Esophagus mucosa (tissue), 1 donor: ENCODE data around the gene SLC5A11. TPM values are rescaled to one million over a fixed set of nuclear protein-coding genes. Genes with fewer than 3 reads are reported as not detected.
"Not testable (repeated sequence)": the region's sequence is repeated elsewhere in the genome, so short reads cannot be mapped to it uniquely, and the experiment has no call there.

Experiments used
- ATAC-seq: fragments of 200-7000 bp; cut with Tn5 transposase; one replicate; pipeline ENCODE4 v1.9.1; 2020
- total RNA-seq: library from RNA; stranded (reverse); gene quantifications from one replicate; pipeline ENCODE4 v1.2.4, GENCODE V29; 2023
- donor health status: DM: yes; HTN: yes; CAD: no.

The SLC5A11 gene, protein sequence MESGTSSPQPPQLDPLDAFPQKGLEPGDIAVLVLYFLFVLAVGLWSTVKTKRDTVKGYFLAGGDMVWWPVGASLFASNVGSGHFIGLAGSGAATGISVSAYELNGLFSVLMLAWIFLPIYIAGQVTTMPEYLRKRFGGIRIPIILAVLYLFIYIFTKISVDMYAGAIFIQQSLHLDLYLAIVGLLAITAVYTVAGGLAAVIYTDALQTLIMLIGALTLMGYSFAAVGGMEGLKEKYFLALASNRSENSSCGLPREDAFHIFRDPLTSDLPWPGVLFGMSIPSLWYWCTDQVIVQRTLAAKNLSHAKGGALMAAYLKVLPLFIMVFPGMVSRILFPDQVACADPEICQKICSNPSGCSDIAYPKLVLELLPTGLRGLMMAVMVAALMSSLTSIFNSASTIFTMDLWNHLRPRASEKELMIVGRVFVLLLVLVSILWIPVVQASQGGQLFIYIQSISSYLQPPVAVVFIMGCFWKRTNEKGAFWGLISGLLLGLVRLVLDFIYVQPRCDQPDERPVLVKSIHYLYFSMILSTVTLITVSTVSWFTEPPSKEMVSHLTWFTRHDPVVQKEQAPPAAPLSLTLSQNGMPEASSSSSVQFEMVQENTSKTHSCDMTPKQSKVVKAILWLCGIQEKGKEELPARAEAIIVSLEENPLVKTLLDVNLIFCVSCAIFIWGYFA
- not detected for total RNA-seq

GRCh38 chr16:24845726-24846547 is at the start of gene SLC5A11:
Gene SLC5A11, plus strand, starts transcription at chr16:24845963. Its CDS starts 12,681 bp downstream, at chr16:24858644.
- ATAC-seq: no peak

- ATAC-seq: peak; percentile 73
Measured at GRCh38 chr16:24800586-24800985, 45.2 kb upstream of the SLC5A11 start.

- no peak for ATAC-seq
Measured at GRCh38 chr16:24801761-24802302, 43.9 kb upstream of the SLC5A11 start.

DNA sequence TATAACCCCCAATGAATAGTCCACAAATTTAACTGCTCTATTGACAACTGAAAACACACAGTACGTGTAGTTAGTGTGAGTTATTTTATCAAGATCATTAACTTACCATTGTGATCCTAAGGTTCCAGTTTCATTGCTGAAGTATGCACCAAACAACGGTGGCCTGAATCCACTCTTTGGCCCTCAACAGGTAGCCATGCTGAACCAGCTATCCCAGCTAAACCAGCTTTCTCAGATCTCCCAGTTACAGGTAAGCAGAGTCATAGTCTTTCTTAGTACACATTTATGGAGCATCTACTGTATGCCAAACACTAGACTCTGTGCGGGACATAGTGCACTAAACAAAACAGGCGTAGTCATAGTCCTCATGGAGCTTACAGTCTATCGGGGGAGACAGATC is 40.3 kb upstream of the SLC5A11 start:
- peak; percentile 70 for ATAC-seq

GRCh38 chr16:24807301-24807700 is 38.5 kb upstream of the SLC5A11 start:
- ATAC-seq: no peak

- peak; percentile 26 for ATAC-seq
Measured at GRCh38 chr16:24810951-24811843, 34.6 kb upstream of the SLC5A11 start.

GRCh38 chr16:24812813-24813212 is 33.0 kb upstream of the SLC5A11 start:
- not testable (repeated sequence) for ATAC-seq

DNA sequence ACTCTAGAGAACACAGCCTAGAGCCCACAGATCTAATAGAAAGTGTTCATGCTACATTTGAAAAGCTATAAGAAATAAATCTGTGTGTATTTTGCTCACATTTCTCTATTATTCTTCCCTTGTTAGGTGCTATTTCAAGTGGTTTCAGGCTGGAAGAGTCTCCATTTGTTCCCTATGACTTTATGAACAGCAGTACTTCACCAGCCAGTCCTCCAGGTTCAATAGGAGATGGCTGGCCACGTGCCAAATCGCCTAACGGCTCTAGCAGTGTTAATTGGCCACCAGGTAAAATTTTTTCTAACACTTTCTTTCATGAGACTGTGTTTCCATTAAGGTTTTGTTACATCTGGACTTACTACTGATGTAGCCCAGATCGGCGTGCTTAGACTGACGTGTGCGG is 30.7 kb upstream of the SLC5A11 start:
- no peak for ATAC-seq

- ATAC-seq: no peak
Measured at GRCh38 chr16:24816688-24817087, 29.1 kb upstream of the SLC5A11 start.

DNA sequence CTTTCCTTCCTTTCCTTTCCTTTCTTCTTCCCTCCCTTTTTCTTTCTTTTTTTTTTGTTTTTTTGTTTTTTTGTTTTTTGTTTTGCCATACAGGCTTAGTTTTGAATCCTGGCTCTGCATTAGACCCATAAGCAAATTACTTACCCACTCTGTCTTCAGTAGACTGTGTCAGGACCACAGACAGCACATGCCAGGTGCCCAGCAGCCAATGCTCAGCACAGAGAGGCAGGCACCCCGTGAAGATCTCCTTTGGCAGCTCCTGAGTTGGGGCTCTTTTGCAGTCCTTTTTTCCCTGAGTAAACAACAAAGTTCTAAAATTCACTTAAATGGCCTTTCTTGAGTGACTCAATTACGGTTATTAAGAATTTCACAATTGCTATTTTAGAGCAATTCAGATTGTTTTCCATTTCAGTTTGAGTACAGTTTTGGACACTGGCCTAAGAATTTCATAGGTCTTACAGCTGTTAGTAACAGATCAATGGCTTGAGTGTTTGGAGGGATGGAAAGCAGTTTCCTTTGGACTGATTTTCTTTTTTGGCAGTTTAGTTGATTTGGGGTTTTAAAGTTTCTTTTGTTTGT is 26.2 kb upstream of the SLC5A11 start:
- ATAC-seq: no peak

GRCh38 chr16:24820522-24820921 is 25.2 kb upstream of the SLC5A11 start:
- ATAC-seq: peak; percentile 83

DNA sequence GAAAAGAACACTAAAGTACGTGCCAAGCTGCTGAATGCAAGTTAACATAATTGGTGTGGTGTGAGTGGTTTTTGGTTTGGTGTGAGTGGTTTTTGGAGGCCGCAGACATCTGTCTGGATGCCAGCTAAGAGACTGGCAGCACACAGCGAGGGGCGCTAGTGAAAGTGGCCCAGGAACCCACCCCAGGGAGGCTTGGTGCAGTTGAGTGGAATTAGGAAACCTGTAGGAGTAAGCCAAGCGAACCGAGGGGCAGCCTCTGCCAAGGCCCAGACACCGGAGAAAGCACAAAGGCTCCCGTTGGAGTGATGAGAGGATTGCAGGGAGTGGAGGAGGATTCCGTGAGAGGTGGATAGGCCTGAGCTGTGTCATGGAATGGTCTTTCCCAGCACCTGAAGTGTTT is 24.6 kb upstream of the SLC5A11 start:
- ATAC-seq: no peak

- ATAC-seq: no peak
Measured at GRCh38 chr16:24822542-24822941, 23.2 kb upstream of the SLC5A11 start.

- no peak for ATAC-seq
Measured at GRCh38 chr16:24822974-24823373, 22.8 kb upstream of the SLC5A11 start.

DNA sequence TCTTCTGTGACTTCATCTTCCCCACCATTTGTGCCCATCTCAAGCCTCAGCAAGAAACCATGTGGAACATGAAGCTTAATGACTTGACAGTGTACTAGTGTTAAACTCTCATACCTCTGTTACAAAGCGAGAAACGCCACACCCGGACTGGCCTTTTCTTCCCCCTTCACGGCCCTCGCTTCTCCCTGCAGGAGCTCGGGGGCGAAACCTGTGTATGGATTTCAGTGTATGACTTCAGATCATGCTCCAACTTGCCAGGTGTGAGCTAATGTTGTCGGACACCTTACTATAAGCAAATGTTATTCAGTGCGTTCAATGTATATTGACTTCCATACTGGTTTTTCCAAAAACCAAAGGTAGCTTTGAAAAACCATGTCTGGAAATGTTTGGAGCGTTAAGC is 20.1 kb upstream of the SLC5A11 start:
- ATAC-seq: peak; percentile 87

GRCh38 chr16:24826096-24826690 is 19.6 kb upstream of the SLC5A11 start:
- ATAC-seq: peak; percentile 51

GRCh38 chr16:24826817-24827566 is 18.8 kb upstream of the SLC5A11 start:
- no peak for ATAC-seq

DNA sequence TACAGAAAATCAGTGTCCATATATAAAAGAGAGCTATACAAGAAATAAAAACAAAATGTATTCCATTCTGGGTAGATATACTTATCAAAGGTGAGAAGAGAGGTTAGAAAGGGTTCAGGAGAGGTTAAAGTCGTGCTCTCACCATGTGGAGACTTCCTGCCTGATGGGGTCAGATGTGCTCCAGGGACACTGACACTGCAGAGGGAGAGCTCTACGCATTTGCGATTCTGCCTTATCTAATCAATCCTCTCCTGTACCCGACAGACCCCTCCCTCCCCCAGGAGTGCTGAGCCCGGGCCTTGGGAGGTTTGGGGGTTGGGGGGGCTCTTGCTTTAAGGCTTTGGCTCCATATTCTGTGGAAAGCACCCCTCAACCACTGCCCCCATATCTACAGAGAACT is 16.6 kb upstream of the SLC5A11 start:
- ATAC-seq: no peak

DNA sequence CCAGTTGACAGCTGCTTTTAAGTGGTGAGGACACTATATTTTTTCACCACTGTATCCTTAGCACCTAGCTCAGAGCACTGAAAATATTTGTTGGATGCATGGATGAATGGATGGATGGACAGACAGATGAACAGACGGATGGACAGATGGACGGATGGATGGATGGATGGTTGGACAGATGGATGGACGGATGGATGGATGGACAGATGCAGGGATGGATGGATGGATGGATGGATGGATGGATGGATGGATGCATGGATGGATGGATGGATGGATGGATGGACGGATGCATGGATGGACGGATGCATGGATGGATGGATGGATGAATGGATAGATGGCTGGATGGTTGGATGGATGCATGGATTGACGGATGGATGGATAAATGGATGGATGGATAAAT is 12.4 kb upstream of the SLC5A11 start:
- ATAC-seq: no peak
